HG02943 (cell line): Measurements from ENCODE around the gene LSM2.

Experiments used
- ATAC-seq: cut with Tn5 transposase; IDR thresholded peaks from one replicate; pipeline ENCODE4 v1.9.1; 2021; ENCODE audit warnings: mild to moderate bottlenecking, low read depth, moderate library complexity; ENCODE audit not compliant: unreplicated experiment

LSM2 gene

DNA sequence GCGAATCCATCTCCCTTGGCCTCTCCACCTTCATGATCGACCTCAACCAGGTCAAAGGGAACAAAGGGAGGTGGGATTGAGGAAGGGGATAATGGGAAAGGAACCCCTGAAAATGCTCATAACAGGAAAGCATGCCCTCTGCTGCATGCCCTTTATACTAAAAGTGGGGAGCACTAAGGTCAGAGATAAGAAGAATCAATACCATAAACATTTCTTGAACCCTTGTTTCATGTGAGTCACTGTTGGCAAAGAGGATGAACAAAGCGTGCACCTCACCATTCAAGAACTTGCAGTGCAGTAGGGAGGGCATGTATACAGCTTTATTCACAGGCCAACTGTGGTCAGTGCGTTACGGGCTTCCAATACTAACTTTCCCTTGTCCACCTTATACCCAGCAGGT is 46.0 kb downstream of the LSM2 start:
- no peak for ATAC-seq

- no peak for ATAC-seq
Observed at GRCh38 chr6:31758281-31758680, 48.5 kb downstream of the LSM2 start.

DNA sequence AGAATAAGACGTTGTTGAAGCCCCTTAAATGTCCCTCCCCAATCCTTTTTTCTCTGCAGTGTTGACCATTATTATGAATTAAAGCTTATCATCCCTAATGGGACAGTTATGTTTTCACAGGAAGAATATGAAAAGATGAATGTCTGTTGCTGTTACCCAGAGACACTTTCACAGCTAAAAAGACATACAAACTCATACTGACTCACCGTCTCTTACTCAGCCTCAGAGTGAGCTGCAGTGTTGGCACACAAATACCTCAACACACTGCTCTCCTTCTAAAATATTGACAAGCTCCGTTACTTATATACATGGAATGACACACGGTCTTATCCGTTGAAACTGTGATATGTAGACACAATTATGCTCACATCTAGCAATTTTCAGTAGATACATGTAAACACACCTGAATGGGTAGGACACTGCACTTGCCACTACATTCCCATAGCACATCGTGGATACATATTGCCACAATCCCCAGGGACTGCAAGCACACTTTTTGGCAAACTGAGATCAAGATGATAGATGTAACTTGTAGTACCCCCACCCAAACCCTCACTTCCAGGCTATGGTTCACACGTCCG is 53.9 kb downstream of the LSM2 start:
- ATAC-seq = no peak

DNA sequence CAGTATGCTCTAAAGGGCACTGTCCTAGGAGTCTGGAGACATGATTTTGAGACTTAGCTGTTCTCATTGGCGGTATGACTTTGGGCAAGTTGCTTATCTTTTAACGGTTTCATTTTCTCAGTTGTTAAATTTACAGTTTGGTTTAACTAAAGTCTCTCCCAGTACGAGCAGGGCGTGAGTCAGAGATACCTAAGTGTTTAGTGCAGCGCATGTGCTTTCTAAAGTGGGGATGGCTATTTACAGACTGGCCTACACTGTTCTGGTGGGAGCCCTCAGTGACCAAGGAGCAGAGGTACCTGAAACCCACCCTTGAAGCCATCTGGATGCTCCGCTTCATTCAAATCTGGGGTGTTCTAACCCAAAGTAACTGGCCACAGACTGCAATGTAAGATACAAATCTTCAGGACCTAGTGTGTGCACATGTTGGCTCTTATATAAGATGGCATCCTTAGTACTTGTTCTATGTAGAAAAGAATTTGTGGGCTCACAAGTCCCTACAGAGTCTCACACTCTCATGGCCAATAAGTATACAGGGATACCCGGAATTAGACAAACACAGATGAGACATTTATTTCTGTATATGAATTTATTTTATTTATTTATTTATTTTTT is 56.2 kb downstream of the LSM2 start:
- no peak for ATAC-seq

DNA sequence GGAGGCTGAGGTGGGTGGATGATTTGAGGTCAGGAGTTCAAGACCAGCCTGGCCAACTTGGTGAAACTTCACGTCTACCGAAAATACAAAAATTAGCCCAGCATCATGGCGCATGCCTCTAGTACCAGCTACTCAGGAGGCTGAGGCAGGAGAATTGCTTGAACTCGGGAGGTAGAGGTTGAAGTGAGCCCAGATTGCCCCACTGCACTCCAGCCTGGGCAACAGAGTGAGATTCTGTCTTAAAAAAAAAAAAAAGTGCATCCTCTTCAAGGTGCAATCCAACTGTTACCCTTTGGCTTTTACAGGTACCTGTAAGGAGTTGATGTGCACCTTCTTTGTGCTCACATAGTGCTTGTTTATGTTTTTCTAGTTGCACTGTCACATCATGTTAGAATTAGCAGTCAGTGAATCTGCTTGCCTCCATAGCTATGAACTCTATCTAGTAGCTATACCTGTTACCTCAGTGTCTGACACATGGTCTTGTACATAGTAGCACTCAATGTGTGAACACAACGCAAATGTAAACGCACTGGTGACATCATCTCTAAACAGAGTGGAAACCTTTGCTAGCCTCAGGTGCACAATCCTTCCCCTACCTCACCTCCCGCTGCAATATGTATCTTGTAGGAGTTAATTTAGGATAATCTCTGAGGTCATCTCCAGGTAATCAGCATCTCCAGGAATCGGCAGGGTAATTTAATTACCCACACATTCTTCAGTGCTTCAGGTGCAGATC is 57.3 kb downstream of the LSM2 start:
- ATAC-seq = no peak
